ENCODE data around the gene C9orf153. TPM values are rescaled to one million over a fixed set of nuclear protein-coding genes. Genes with fewer than 3 reads are reported as not detected.

Gene C9orf153
- total RNA-seq, 4 donors from 2014 or later, result 0.48 TPM; not detected in 3

GRCh38 chr9:86183229-86184137 lies 76.0 kb downstream of the C9orf153 start:
- no peak for DNase-seq
- Histone ChIP-seq H3K27me3 (no peaks in the 10 kb centered on the region), H3K4me3 (no peak overlapping the region), H3K27ac (no peak overlapping the region), H3K36me3 (no peaks in the 10 kb centered on the region), H3K9me3 (no peaks in the 10 kb centered on the region), H3K4me1 (no peaks in the 10 kb centered on the region)
- WGBS, 2 donors (ENCODE audit: low coverage in 1 of 2), result 96 to 100% methylated on average over 1 of the region's 1 CpG
- TF ChIP-seq EP300 (IDR thresholded peaks at IDR 0.05; ENCODE audit: low read depth) (no peak), POLR2A (IDR thresholded peaks at IDR 0.05) (no peak), POLR2AphosphoS5 (IDR thresholded peaks at IDR 0.05) (no peak), CTCF (IDR thresholded peaks at IDR 0.05) (no peak)
- in situ Hi-C loops (cut with MboI; ENCODE audit: low pct_ligation_motif_present in 1 of 4, low pct_unique_long_range_greater_than_20kb in 1 of 4, low sequenced_read_pairs in 3 of 4), result no loop called here
- intact Hi-C loops (cut with DNase I; ENCODE audit: low total_unique reads), result no loop called here

GRCh38 chr9:86181379-86182315 lies 77.8 kb downstream of the C9orf153 start:
- Histone ChIP-seq H3K9me3 (no peaks in the 10 kb centered on the region), H3K36me3 (no peaks in the 10 kb centered on the region), H3K27me3 (no peaks in the 10 kb centered on the region), H3K4me3 (no peak overlapping the region), H3K27ac (no peak overlapping the region), H3K4me1 (peaks cover 0 to 6% (median 0%) of the 10 kb centered on the region in 4 donors)
- WGBS, 2 donors (ENCODE audit: low coverage in 1 of 2), result 64 to 79% methylated on average over 3 of the region's 3 CpGs
- intact Hi-C loops (cut with DNase I; ENCODE audit: low total_unique reads) (no loop called here), in situ Hi-C loops (cut with MboI; ENCODE audit: low pct_ligation_motif_present in 1 of 4, low pct_unique_long_range_greater_than_20kb in 1 of 4, low sequenced_read_pairs in 3 of 4) (no loop called here)
- DNase-seq, result no peak
- TF ChIP-seq POLR2AphosphoS5 (IDR thresholded peaks at IDR 0.05) (no peak), EP300 (IDR thresholded peaks at IDR 0.05; ENCODE audit: low read depth) (no peak), CTCF (IDR thresholded peaks at IDR 0.05) (no peak), POLR2A (IDR thresholded peaks at IDR 0.05) (no peak)

- Histone ChIP-seq H3K4me3 (no peak overlapping the region), H3K27me3 (no peaks in the 10 kb centered on the region), H3K9me3 (no peaks in the 10 kb centered on the region), H3K36me3 (no peaks in the 10 kb centered on the region), H3K4me1 (peaks cover 0 to 6% (median 0%) of the 10 kb centered on the region in 4 donors), H3K27ac (no peak overlapping the region)
- WGBS, 2 donors (ENCODE audit: low coverage in 1 of 2), result 84 to 100% methylated on average over 3 to 5 of the region's 5 CpGs
- intact Hi-C loops (cut with DNase I; ENCODE audit: low total_unique reads) (no loop called here), in situ Hi-C loops (cut with MboI; ENCODE audit: low pct_ligation_motif_present in 1 of 4, low pct_unique_long_range_greater_than_20kb in 1 of 4, low sequenced_read_pairs in 3 of 4) (no loop called here)
- DNase-seq, result no peak
- TF ChIP-seq POLR2AphosphoS5 (IDR thresholded peaks at IDR 0.05), result no peak
- TF ChIP-seq EP300 (IDR thresholded peaks at IDR 0.05; ENCODE audit: low read depth), result no peak
- TF ChIP-seq POLR2A (IDR thresholded peaks at IDR 0.05), result no peak
- TF ChIP-seq CTCF (IDR thresholded peaks at IDR 0.05), result no peak
These were observed 81.0 kb downstream of the C9orf153 start for GRCh38 chr9:86178503-86178902.

DNA sequence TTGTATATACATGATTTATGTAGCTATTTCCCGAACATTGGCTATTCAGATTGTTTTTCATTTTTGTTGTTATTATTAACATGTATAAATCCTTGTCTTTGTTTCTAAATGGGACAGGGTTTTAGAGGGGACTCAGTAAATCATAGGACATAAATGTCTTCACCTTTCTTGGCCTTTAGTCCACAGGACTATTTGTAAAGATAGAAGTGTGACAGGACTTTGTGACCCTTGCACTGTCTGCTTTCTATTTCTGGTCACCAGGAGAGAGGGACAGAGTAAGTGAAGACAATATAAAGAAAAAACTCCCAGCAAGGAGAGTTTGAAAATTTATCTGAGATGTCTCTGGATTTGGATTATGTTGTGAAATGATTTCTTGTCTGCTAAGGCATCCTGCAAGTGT lies 81.5 kb downstream of the C9orf153 start:
- DNase-seq, result no peak
- 7 to 29% methylated on average over 1 of the region's 1 CpG for WGBS, 2 donors (ENCODE audit: low coverage in 1 of 2)
- no peak overlapping the region for H3K27ac ChIP-seq
- no peaks in the 10 kb centered on the region for H3K27me3 ChIP-seq
- H3K9me3 ChIP-seq, result no peaks in the 10 kb centered on the region
- in situ Hi-C loops (cut with MboI; ENCODE audit: low pct_ligation_motif_present in 1 of 4, low pct_unique_long_range_greater_than_20kb in 1 of 4, low sequenced_read_pairs in 3 of 4), result no loop called here
- intact Hi-C loops (cut with DNase I; ENCODE audit: low total_unique reads), result no loop called here
- no peaks in the 10 kb centered on the region for H3K36me3 ChIP-seq
- no peak overlapping the region for H3K4me3 ChIP-seq
- no peak for TF ChIP-seq CTCF (IDR thresholded peaks at IDR 0.05)
- TF ChIP-seq POLR2A (IDR thresholded peaks at IDR 0.05), result no peak
- no peak for TF ChIP-seq POLR2AphosphoS5 (IDR thresholded peaks at IDR 0.05)
- TF ChIP-seq EP300 (IDR thresholded peaks at IDR 0.05; ENCODE audit: low read depth), result no peak
- peaks cover 0 to 6% (median 0%) of the 10 kb centered on the region in 4 donors for H3K4me1 ChIP-seq

Measured in transverse colon (tissue), 4 donors.